ENCODE data around the gene B3GLCT. TPM values are rescaled to one million over a fixed set of nuclear protein-coding genes. Genes with fewer than 3 reads are reported as not detected.

B3GLCT gene
- total RNA-seq, 3 donors from 2014 or later (not counting 1 experiment from before 2014, with no cell fraction given), result 6.0 to 8.1 (median 6.2) TPM

Other genes with a start within 250 kb of the B3GLCT start
- gene HSPH1, start 38.1 kb upstream of the B3GLCT start, total RNA-seq, result 10 to 100 TPM; 51.2 to 81.6 (median 75.4) TPM